ENCODE results near the gene SLC10A1.

SLC10A1 gene

DNA sequence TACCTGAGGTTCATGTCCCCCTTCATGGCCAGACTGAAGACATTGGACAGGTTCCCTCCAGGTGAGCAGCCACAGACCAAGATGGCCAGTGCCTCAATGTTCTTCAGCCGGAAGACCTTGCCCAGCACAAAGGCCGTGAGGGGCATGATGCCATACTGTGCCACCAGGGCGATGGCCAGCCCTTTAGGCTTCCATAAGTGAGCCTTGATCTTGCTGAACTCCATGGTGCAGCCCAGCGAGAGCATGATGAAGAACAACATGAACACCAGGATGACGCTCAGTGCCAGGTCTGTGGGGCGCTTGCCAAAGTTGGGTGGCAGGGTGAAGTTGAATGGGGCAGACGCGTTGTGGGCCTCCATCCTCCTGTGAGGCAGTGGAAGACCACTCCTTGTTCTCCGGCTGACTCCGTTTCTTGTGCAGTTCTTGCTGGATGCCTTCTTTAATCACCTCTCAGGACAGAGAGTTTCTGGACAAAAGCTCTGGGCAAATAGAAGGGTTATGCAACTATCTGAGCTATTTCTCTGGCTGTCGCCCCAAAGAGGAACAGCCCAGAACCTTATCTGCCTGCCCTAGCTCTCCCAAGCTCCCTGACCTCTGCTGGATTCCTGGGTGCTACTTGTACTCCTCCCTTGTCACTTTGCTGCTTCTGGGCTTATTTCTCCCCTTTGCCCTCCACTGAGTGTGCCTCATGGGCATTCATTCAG, at the start of gene SLC10A1:
Gene SLC10A1, minus strand, starts transcription at position 445 of the 704 bp plus-strand sequence. Its CDS starts 86 bp downstream, at position 359.
- no peaks in the 10 kb centered on the region for H3K9me3 ChIP-seq (ENCODE audit: insufficient read depth, low read depth, low read length)
- H3K36me3 ChIP-seq (ENCODE audit: insufficient read depth, low read length): no peaks in the 10 kb centered on the region
- no peaks in the 10 kb centered on the region for H3K79me2 ChIP-seq (ENCODE audit: insufficient read depth, low read length)
- no peaks in the 10 kb centered on the region for H3K27me3 ChIP-seq (ENCODE audit: insufficient read depth, low read length, poor library complexity, severe bottlenecking)
- no peak within 1 kb of the TSS for H3K4me3 ChIP-seq (ENCODE audit: low read length, poor library complexity, severe bottlenecking)
- H2AFZ ChIP-seq (ENCODE audit: low read length): no peak within 1 kb of the TSS
- H3K4me1 ChIP-seq (ENCODE audit: insufficient read depth, low read length, poor library complexity, severe bottlenecking): no peaks in the 10 kb centered on the region
- no peak within 1 kb of the TSS for H3K4me2 ChIP-seq (ENCODE audit: low read depth, low read length, poor library complexity, severe bottlenecking)
- no peak within 1 kb of the TSS for H3K9ac ChIP-seq (ENCODE audit: low read depth, low read length, poor library complexity, severe bottlenecking)
- H3F3A ChIP-seq (ENCODE audit: low read depth): no peaks in the 10 kb centered on the region
- TF ChIP-seq EZH2phosphoT487 (IDR thresholded peaks at IDR 0.05; ENCODE audit: borderline replicate concordance): no peak
- TF ChIP-seq, protein P1, sequence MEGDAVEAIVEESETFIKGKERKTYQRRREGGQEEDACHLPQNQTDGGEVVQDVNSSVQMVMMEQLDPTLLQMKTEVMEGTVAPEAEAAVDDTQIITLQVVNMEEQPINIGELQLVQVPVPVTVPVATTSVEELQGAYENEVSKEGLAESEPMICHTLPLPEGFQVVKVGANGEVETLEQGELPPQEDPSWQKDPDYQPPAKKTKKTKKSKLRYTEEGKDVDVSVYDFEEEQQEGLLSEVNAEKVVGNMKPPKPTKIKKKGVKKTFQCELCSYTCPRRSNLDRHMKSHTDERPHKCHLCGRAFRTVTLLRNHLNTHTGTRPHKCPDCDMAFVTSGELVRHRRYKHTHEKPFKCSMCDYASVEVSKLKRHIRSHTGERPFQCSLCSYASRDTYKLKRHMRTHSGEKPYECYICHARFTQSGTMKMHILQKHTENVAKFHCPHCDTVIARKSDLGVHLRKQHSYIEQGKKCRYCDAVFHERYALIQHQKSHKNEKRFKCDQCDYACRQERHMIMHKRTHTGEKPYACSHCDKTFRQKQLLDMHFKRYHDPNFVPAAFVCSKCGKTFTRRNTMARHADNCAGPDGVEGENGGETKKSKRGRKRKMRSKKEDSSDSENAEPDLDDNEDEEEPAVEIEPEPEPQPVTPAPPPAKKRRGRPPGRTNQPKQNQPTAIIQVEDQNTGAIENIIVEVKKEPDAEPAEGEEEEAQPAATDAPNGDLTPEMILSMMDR (conservative IDR thresholded peaks at IDR 0.05; ENCODE audit: low read length): no peak
- H4K20me1 ChIP-seq (ENCODE audit: insufficient read depth, low read length, poor library complexity, severe bottlenecking): no peaks in the 10 kb centered on the region
- H3K9me2 ChIP-seq (replicated peaks; ENCODE audit: low read depth, low read length): no peaks in the 10 kb centered on the region

DNA sequence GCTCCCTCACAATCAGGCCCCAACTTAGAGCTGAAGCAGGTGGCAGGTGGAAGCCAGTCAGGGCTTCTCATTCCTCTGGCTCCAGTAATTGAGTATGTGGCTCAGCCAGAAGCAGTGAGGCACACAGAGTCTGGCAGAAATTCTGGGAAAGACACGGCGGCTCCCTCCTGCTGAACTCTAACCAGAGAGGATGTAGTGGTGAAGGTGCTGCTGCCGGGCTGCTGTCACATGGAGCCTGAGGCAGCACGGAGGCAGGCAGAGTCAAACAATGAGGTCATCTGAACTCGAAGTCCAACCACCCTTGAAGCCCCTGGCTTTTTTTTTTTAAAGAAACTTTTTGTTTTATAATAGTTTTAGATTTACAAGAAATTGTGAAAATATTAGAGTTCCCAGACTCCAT, 48.7 kb upstream of the SLC10A1 start:
- Histone ChIP-seq H3K4me3 (ENCODE audit: low read length, poor library complexity, severe bottlenecking) (no peak overlapping the region), H3F3A (ENCODE audit: low read depth) (no peaks in the 10 kb centered on the region), H4K20me1 (ENCODE audit: insufficient read depth, low read length, poor library complexity, severe bottlenecking) (no peaks in the 10 kb centered on the region), H3K9me2 (replicated peaks; ENCODE audit: low read depth, low read length) (no peaks in the 10 kb centered on the region), H2AFZ (ENCODE audit: low read length) (no peak overlapping the region), H3K27me3 (ENCODE audit: insufficient read depth, low read length, poor library complexity, severe bottlenecking) (no peaks in the 10 kb centered on the region), H3K4me1 (ENCODE audit: insufficient read depth, low read length, poor library complexity, severe bottlenecking) (no peaks in the 10 kb centered on the region), H3K79me2 (ENCODE audit: insufficient read depth, low read length) (no peaks in the 10 kb centered on the region), H3K36me3 (ENCODE audit: insufficient read depth, low read length) (no peaks in the 10 kb centered on the region), H3K4me2 (ENCODE audit: low read depth, low read length, poor library complexity, severe bottlenecking) (no peak overlapping the region), H3K9me3 (ENCODE audit: insufficient read depth, low read depth, low read length) (no peaks in the 10 kb centered on the region), H3K9ac (ENCODE audit: low read depth, low read length, poor library complexity, severe bottlenecking) (no peak overlapping the region)
- TF ChIP-seq, protein P1 (conservative IDR thresholded peaks at IDR 0.05; ENCODE audit: low read length): no peak
- TF ChIP-seq EZH2phosphoT487 (IDR thresholded peaks at IDR 0.05; ENCODE audit: borderline replicate concordance): no peak

DNA sequence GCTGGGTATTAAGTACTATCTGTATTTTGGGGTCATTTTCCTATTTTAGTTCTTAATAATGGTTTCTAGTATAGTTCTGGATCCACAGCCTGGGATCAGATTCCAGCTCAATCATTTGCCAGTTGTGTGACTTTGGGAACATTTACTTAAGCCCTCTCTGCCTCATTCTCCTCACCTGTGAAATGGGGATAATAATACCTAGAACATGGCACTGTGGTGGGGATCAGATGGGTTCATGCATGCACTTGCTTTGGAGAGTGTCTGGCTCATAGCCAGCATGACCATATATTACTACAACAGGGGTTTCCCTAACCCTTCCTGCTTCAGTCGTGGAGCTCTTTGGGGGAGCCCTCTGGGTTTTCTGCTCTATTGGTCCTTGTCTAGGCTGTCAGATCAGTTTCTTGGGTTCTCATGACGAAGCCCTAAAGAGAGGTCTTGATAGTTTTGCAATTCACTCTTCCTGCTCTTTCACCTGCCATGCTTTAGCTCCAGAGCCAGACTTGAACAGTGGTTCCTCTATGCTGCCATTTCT, 48.1 kb upstream of the SLC10A1 start:
- Histone ChIP-seq H4K20me1 (ENCODE audit: insufficient read depth, low read length, poor library complexity, severe bottlenecking) (no peaks in the 10 kb centered on the region), H3F3A (ENCODE audit: low read depth) (no peaks in the 10 kb centered on the region), H3K27me3 (ENCODE audit: insufficient read depth, low read length, poor library complexity, severe bottlenecking) (no peaks in the 10 kb centered on the region), H3K9me3 (ENCODE audit: insufficient read depth, low read depth, low read length) (no peaks in the 10 kb centered on the region), H3K4me3 (ENCODE audit: low read length, poor library complexity, severe bottlenecking) (no peak overlapping the region), H2AFZ (ENCODE audit: low read length) (no peak overlapping the region), H3K79me2 (ENCODE audit: insufficient read depth, low read length) (no peaks in the 10 kb centered on the region), H3K4me1 (ENCODE audit: insufficient read depth, low read length, poor library complexity, severe bottlenecking) (no peaks in the 10 kb centered on the region), H3K4me2 (ENCODE audit: low read depth, low read length, poor library complexity, severe bottlenecking) (no peak overlapping the region), H3K9me2 (replicated peaks; ENCODE audit: low read depth, low read length) (no peaks in the 10 kb centered on the region), H3K36me3 (ENCODE audit: insufficient read depth, low read length) (no peaks in the 10 kb centered on the region), H3K9ac (ENCODE audit: low read depth, low read length, poor library complexity, severe bottlenecking) (no peak overlapping the region)
- no peak for TF ChIP-seq EZH2phosphoT487 (IDR thresholded peaks at IDR 0.05; ENCODE audit: borderline replicate concordance)
- TF ChIP-seq, protein P1 (conservative IDR thresholded peaks at IDR 0.05; ENCODE audit: low read length): no peak
